ENCODE data around the gene SMIM14.

The SMIM14 gene

GRCh38 chr4:39638354-39639239 lies at the start of gene SMIM14:
Gene SMIM14, minus strand, starts transcription at chr4:39638865. Its CDS starts 33,720 bp downstream, at chr4:39605145.
- Histone ChIP-seq H3K9me2 (replicated peaks; ENCODE audit: insufficient read depth, low read length) (no peaks in the 10 kb centered on the region), H3F3A (ENCODE audit: insufficient read depth) (peaks cover 47% of the 10 kb centered on the region), H3K27me3 (ENCODE audit: low read length) (no peaks in the 10 kb centered on the region), H3K27ac (ENCODE audit: low read depth, low read length) (peak within 1 kb of the TSS; percentile 46), H3K9ac (ENCODE audit: low read length) (peak within 1 kb of the TSS; percentile 55), H3K9me3 (ENCODE audit: insufficient read depth, low read length) (no peaks in the 10 kb centered on the region), H4K20me1 (ENCODE audit: low read depth, low read length) (no peaks in the 10 kb centered on the region), H3K4me3 (ENCODE audit: insufficient read depth, low read length, poor library complexity, severe bottlenecking) (peak within 1 kb of the TSS; percentile 62), H3K4me2 (ENCODE audit: low read depth, low read length, poor library complexity, severe bottlenecking) (peak within 1 kb of the TSS; percentile 63), H3K36me3 (ENCODE audit: low read length) (no peaks in the 10 kb centered on the region), H2AFZ (ENCODE audit: low read depth, low read length, severe bottlenecking) (peak within 1 kb of the TSS; percentile 17), H3K79me2 (ENCODE audit: insufficient read depth, low read length) (no peaks in the 10 kb centered on the region)
- TF ChIP-seq CTCF (IDR thresholded peaks at IDR 0.05; ENCODE audit: insufficient read depth, low read length, poor library complexity, severe bottlenecking) (no peak), EZH2phosphoT487 (conservative IDR thresholded peaks at IDR 0.05; ENCODE audit: low read length) (no peak)

GRCh38 chr4:39687014-39687413 lies 48.3 kb upstream of the SMIM14 start:
- no peak overlapping the region for H3K27ac ChIP-seq (ENCODE audit: low read depth, low read length)
- no peaks in the 10 kb centered on the region for H4K20me1 ChIP-seq (ENCODE audit: low read depth, low read length)
- H3K4me2 ChIP-seq (ENCODE audit: low read depth, low read length, poor library complexity, severe bottlenecking) = no peak overlapping the region
- no peaks in the 10 kb centered on the region for H3K9me3 ChIP-seq (ENCODE audit: insufficient read depth, low read length)
- no peaks in the 10 kb centered on the region for H3K79me2 ChIP-seq (ENCODE audit: insufficient read depth, low read length)
- H3K9me2 ChIP-seq (replicated peaks; ENCODE audit: insufficient read depth, low read length) = no peaks in the 10 kb centered on the region
- TF ChIP-seq CTCF (IDR thresholded peaks at IDR 0.05; ENCODE audit: insufficient read depth, low read length, poor library complexity, severe bottlenecking) = no peak
- TF ChIP-seq EZH2phosphoT487 (conservative IDR thresholded peaks at IDR 0.05; ENCODE audit: low read length) = no peak
- H3K9ac ChIP-seq (ENCODE audit: low read length) = no peak overlapping the region
- H3F3A ChIP-seq (ENCODE audit: insufficient read depth) = no peaks in the 10 kb centered on the region
- H2AFZ ChIP-seq (ENCODE audit: low read depth, low read length, severe bottlenecking) = no peak overlapping the region
- H3K36me3 ChIP-seq (ENCODE audit: low read length) = no peaks in the 10 kb centered on the region
- no peak overlapping the region for H3K4me3 ChIP-seq (ENCODE audit: insufficient read depth, low read length, poor library complexity, severe bottlenecking)
- no peaks in the 10 kb centered on the region for H3K27me3 ChIP-seq (ENCODE audit: low read length)

GRCh38 chr4:39685990-39686389 lies 47.3 kb upstream of the SMIM14 start:
- no peaks in the 10 kb centered on the region for H3K9me3 ChIP-seq (ENCODE audit: insufficient read depth, low read length)
- no peaks in the 10 kb centered on the region for H3K79me2 ChIP-seq (ENCODE audit: insufficient read depth, low read length)
- H3K27ac ChIP-seq (ENCODE audit: low read depth, low read length) = no peak overlapping the region
- no peak overlapping the region for H3K9ac ChIP-seq (ENCODE audit: low read length)
- H3K36me3 ChIP-seq (ENCODE audit: low read length) = no peaks in the 10 kb centered on the region
- no peak overlapping the region for H3K4me3 ChIP-seq (ENCODE audit: insufficient read depth, low read length, poor library complexity, severe bottlenecking)
- no peaks in the 10 kb centered on the region for H3F3A ChIP-seq (ENCODE audit: insufficient read depth)
- no peaks in the 10 kb centered on the region for H3K9me2 ChIP-seq (replicated peaks; ENCODE audit: insufficient read depth, low read length)
- no peak for TF ChIP-seq CTCF (IDR thresholded peaks at IDR 0.05; ENCODE audit: insufficient read depth, low read length, poor library complexity, severe bottlenecking)
- no peak for TF ChIP-seq EZH2phosphoT487 (conservative IDR thresholded peaks at IDR 0.05; ENCODE audit: low read length)
- no peak overlapping the region for H3K4me2 ChIP-seq (ENCODE audit: low read depth, low read length, poor library complexity, severe bottlenecking)
- no peaks in the 10 kb centered on the region for H4K20me1 ChIP-seq (ENCODE audit: low read depth, low read length)
- no peaks in the 10 kb centered on the region for H3K27me3 ChIP-seq (ENCODE audit: low read length)
- no peak overlapping the region for H2AFZ ChIP-seq (ENCODE audit: low read depth, low read length, severe bottlenecking)
